BE2C (cell line): ENCODE results near the gene P2RY6.

Experiments used
- DNase-seq: peaks from one replicate; pipeline ENCODE4 v3.0.0-alpha.2; 2020
- H3K27me3 ChIP-seq: fragments of 250-450 bp; sonication (Bioruptor Pico); 2 replicates; pipeline ENCODE4 v1.5.1; 2020; ENCODE audit warnings: mild to moderate bottlenecking
- H3K36me3 ChIP-seq: fragments of 250-450 bp; sonication (Bioruptor Pico); 2 replicates; pipeline ENCODE4 v1.5.1; 2020; ENCODE audit warnings: mild to moderate bottlenecking
- H3K4me1 ChIP-seq: fragments of 250-450 bp; sonication (Bioruptor Pico); 2 replicates; pipeline ENCODE4 v1.5.1; 2020
- H3K4me3 ChIP-seq: 2 replicates; pipeline ENCODE4 v1.5.1; 2011; ENCODE audit warnings: low read depth, low read length
- H3K9me3 ChIP-seq: fragments of 250-450 bp; sonication (Bioruptor Pico); 2 replicates; pipeline ENCODE4 v1.5.1; 2020
- CTCF ChIP-seq: IDR thresholded peaks from 2 replicates; pipeline ENCODE4 v1.5.1; 2012; ENCODE audit warnings: mild to moderate bottlenecking, low read depth, low read length

Gene P2RY6

GRCh38 chr11:73236854-73237253 is 35.3 kb upstream of the P2RY6 start:
- peak; percentile 73 for TF ChIP-seq CTCF
- H3K36me3 ChIP-seq = no peaks in the 10 kb centered on the region
- peak; percentile 49 for DNase-seq
- no peaks in the 10 kb centered on the region for H3K9me3 ChIP-seq
- no peak overlapping the region for H3K4me3 ChIP-seq
- H3K27me3 ChIP-seq = no peaks in the 10 kb centered on the region
- peaks cover 3% of the 10 kb centered on the region; the same call in 1 of the 2 replicates for H3K4me1 ChIP-seq

- H3K4me3 ChIP-seq = no peak overlapping the region
- peaks cover 8% of the 10 kb centered on the region for H3K4me1 ChIP-seq
- no peak for TF ChIP-seq CTCF
- H3K9me3 ChIP-seq = no peaks in the 10 kb centered on the region
- H3K36me3 ChIP-seq = no peaks in the 10 kb centered on the region
- no peaks in the 10 kb centered on the region for H3K27me3 ChIP-seq
- DNase-seq = no peak
Measured at GRCh38 chr11:73237471-73238290, 34.5 kb upstream of the P2RY6 start.

GRCh38 chr11:73239111-73239521 is 33.0 kb upstream of the P2RY6 start:
- H3K4me1 ChIP-seq = peaks cover 15% of the 10 kb centered on the region
- H3K9me3 ChIP-seq = no peaks in the 10 kb centered on the region
- no peak for TF ChIP-seq CTCF
- H3K27me3 ChIP-seq = no peaks in the 10 kb centered on the region
- no peaks in the 10 kb centered on the region for H3K36me3 ChIP-seq
- no peak overlapping the region for H3K4me3 ChIP-seq
- DNase-seq = no peak

GRCh38 chr11:73239571-73240189 is 32.5 kb upstream of the P2RY6 start:
- H3K4me1 ChIP-seq = peaks cover 18% of the 10 kb centered on the region
- no peaks in the 10 kb centered on the region for H3K36me3 ChIP-seq
- no peaks in the 10 kb centered on the region for H3K9me3 ChIP-seq
- TF ChIP-seq CTCF = no peak
- no peak overlapping the region for H3K4me3 ChIP-seq
- DNase-seq = no peak
- no peaks in the 10 kb centered on the region for H3K27me3 ChIP-seq

GRCh38 chr11:73240190-73240781 is 31.9 kb upstream of the P2RY6 start:
- Histone ChIP-seq H3K9me3 (no peaks in the 10 kb centered on the region), H3K36me3 (no peaks in the 10 kb centered on the region), H3K27me3 (no peaks in the 10 kb centered on the region), H3K4me3 (no peak overlapping the region), H3K4me1 (peaks cover 24% of the 10 kb centered on the region)
- DNase-seq = no peak
- no peak for TF ChIP-seq CTCF

GRCh38 chr11:73241300-73241699 is 30.8 kb upstream of the P2RY6 start:
- no peak for DNase-seq
- H3K27me3 ChIP-seq = no peaks in the 10 kb centered on the region
- H3K4me1 ChIP-seq = peaks cover 31% of the 10 kb centered on the region
- H3K4me3 ChIP-seq = no peak overlapping the region
- no peaks in the 10 kb centered on the region for H3K36me3 ChIP-seq
- TF ChIP-seq CTCF = no peak
- H3K9me3 ChIP-seq = no peaks in the 10 kb centered on the region
